Vagina (tissue), 2 donors: Measurements from ENCODE around the gene SPTBN4. TPM values are rescaled to one million over a fixed set of nuclear protein-coding genes. Genes with fewer than 3 reads are reported as not detected.

Experiments used
- DNase-seq, 2 donors: peaks; one replicate each; pipeline ENCODE4 v3.0.0-alpha.2; 2017; ENCODE audit errors: extremely low spot score in 2 of 2
- H3K27ac ChIP-seq: fragments of 200-600 bp; sonication (generic); one replicate; pipeline ENCODE4 v1.5.1; 2019
- H3K27me3 ChIP-seq: fragments of 200-600 bp; sonication (generic); one replicate; pipeline ENCODE4 v1.5.1; 2019
- H3K36me3 ChIP-seq, 2 donors: fragments of 200-600 bp; sonication (generic); one replicate each; pipeline ENCODE4 v1.5.1; 2017 to 2019
- H3K4me1 ChIP-seq: fragments of 200-600 bp; sonication (generic); one replicate; pipeline ENCODE4 v1.5.1; 2019
- H3K4me3 ChIP-seq, 2 donors: fragments of 200-600 bp; sonication (generic); 1 replicate in 1 of 2; 2 replicates in 1 of 2; pipeline ENCODE4 v1.5.1; 2016 to 2019
- H3K9me3 ChIP-seq: fragments of 200-600 bp; sonication (generic); one replicate; pipeline ENCODE4 v1.5.1; 2019
- CTCF ChIP-seq, 3 experiments: fragments of 450-650 bp in 2 of 3; fragments of 200-600 bp in 1 of 3; sonication (generic) in 1 of 3; IDR thresholded peaks; one replicate each; pipeline ENCODE4 v1.5.1; 2017 to 2019; ENCODE audit warnings: antibody characterized with exemption in 3 of 3, mild to moderate bottlenecking in 2 of 3, moderate library complexity in 2 of 3
- POLR2A ChIP-seq, 2 donors: fragments of 450-650 bp; IDR thresholded peaks; one replicate each; pipeline ENCODE4 v1.6.1; 2017; ENCODE audit warnings: antibody characterized with exemption in 2 of 2, mild to moderate bottlenecking in 2 of 2, moderate library complexity in 2 of 2
- POLR2AphosphoS5 ChIP-seq, 2 donors: sonication (generic); formaldehyde crosslinking; IDR thresholded peaks; one replicate each; pipeline ENCODE4 v1.9.0; 2017; ENCODE audit warnings: antibody characterized with exemption in 2 of 2, mild to moderate bottlenecking in 2 of 2, low read depth in 1 of 2; ENCODE audit not compliant: insufficient read depth in 1 of 2
- intact Hi-C: fragments of 100-400 bp; cut with DNase I; formaldehyde crosslinking; loops from one replicate; pipeline ENCODE4 v1.15.1; 2023
- total RNA-seq: library from RNA; depleted of rRNA; stranded (reverse); fragments of >200 nt; gene quantifications from one replicate; pipeline ENCODE4 v1.2.3, GENCODE V29; 2016

Gene SPTBN4
- total RNA-seq, 1 donor from 2014 or later = 1.7 TPM

- H3K36me3 ChIP-seq = no peaks in the 10 kb centered on the region
- H3K27ac ChIP-seq = no peak overlapping the region
- no peak overlapping the region for H3K4me3 ChIP-seq
- DNase-seq = no peak
- intact Hi-C loops = no loop called here
- no peaks in the 10 kb centered on the region for H3K27me3 ChIP-seq
- no peaks in the 10 kb centered on the region for H3K9me3 ChIP-seq
- TF ChIP-seq POLR2A (IDR thresholded peaks at IDR 0.05) (no peak), CTCF (IDR thresholded peaks at IDR 0.05) (no peak), POLR2AphosphoS5 (IDR thresholded peaks at IDR 0.05; ENCODE audit: insufficient read depth in 1 of 2, low read depth in 1 of 2) (no peak)
- H3K4me1 ChIP-seq = peaks cover 4% of the 10 kb centered on the region
Observed at GRCh38 chr19:40524655-40525054, 57.9 kb downstream of the SPTBN4 start.

GRCh38 chr19:40525234-40526051, 58.6 kb downstream of the SPTBN4 start:
- no peaks in the 10 kb centered on the region for H3K36me3 ChIP-seq
- no peak for DNase-seq
- no peak overlapping the region for H3K27ac ChIP-seq
- H3K27me3 ChIP-seq = no peaks in the 10 kb centered on the region
- peaks cover 8% of the 10 kb centered on the region for H3K4me1 ChIP-seq
- H3K9me3 ChIP-seq = no peaks in the 10 kb centered on the region
- TF ChIP-seq POLR2AphosphoS5 (IDR thresholded peaks at IDR 0.05; ENCODE audit: insufficient read depth in 1 of 2, low read depth in 1 of 2) = no peak
- TF ChIP-seq POLR2A (IDR thresholded peaks at IDR 0.05) = no peak
- no peak overlapping the region for H3K4me3 ChIP-seq
- intact Hi-C loops = no loop called here

GRCh38 chr19:40528078-40528477, 61.3 kb downstream of the SPTBN4 start:
- Histone ChIP-seq H3K27me3 (no peaks in the 10 kb centered on the region), H3K9me3 (no peaks in the 10 kb centered on the region), H3K36me3 (no peaks in the 10 kb centered on the region), H3K27ac (no peak overlapping the region), H3K4me1 (peaks cover 8% of the 10 kb centered on the region), H3K4me3 (no peak overlapping the region)
- no peak for TF ChIP-seq POLR2A (IDR thresholded peaks at IDR 0.05)
- no peak for TF ChIP-seq POLR2AphosphoS5 (IDR thresholded peaks at IDR 0.05; ENCODE audit: insufficient read depth in 1 of 2, low read depth in 1 of 2)
- TF ChIP-seq CTCF (IDR thresholded peaks at IDR 0.05) = no peak
- DNase-seq = no peak
- intact Hi-C loops = no loop called here

- Histone ChIP-seq H3K4me1 (peaks cover 8% of the 10 kb centered on the region), H3K9me3 (no peaks in the 10 kb centered on the region), H3K27ac (no peak overlapping the region), H3K4me3 (peak overlapping the region in 1 of 2 donors; percentile 63), H3K27me3 (no peaks in the 10 kb centered on the region), H3K36me3 (no peaks in the 10 kb centered on the region)
- intact Hi-C loops = no loop called here
- TF ChIP-seq POLR2AphosphoS5 (IDR thresholded peaks at IDR 0.05; ENCODE audit: insufficient read depth in 1 of 2, low read depth in 1 of 2) (no peak), POLR2A (IDR thresholded peaks at IDR 0.05) (no peak)
- no peak for DNase-seq
Observed at GRCh38 chr19:40528533-40529092, 61.8 kb downstream of the SPTBN4 start.

DNA sequence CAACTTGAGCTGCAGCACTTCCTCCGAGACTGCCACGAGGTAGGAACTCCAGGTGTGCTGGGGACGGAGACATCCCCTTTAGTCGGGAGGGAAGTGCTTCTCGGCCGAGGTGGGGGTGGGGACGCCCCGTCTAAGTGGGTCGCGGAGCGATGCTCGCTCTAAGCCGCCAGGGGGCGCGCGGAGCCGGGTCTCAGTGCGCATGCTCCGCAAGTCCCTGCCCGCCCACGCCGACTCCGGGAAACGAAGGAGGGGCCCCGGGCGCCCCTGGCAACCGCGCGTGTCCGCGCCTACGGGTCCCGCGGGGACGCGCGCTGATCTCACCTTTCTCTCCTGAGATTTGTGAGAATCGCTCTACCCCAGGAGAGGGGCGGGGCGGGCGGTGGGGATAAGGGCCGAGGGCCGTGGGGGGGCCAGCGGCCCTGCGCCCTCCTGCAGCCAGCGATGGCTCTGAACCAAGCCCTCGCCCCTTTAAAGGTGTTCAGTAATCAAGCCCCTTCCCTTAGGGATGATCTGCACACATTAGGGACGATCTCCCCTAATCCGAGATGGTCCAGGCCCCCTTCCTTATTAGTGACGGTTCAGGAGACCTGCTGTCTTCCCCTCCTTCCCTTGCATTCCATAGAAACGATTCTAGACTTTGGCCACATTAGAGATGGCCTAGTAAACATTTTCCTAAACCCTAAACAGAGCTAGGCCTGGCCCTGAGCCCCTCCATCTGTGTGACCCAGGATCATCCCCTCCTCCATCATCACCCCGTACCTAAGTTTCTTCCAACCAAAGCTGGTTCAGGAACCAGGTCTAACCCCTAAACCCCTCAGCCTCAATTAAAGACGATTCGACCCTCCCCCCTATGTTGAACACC, 62.5 kb downstream of the SPTBN4 start:
- H3K27ac ChIP-seq = peak overlapping the region; percentile 68
- TF ChIP-seq POLR2AphosphoS5 (IDR thresholded peaks at IDR 0.05; ENCODE audit: insufficient read depth in 1 of 2, low read depth in 1 of 2) (peak in 1 of 2 donors; percentile 67), POLR2A (IDR thresholded peaks at IDR 0.05) (peak in 1 of 2 donors; percentile 4), CTCF (IDR thresholded peaks at IDR 0.05) (peak; percentile 90 to 97 (median 95))
- no peaks in the 10 kb centered on the region for H3K36me3 ChIP-seq
- peak overlapping the region; percentile 48 to 63 for H3K4me3 ChIP-seq
- no peaks in the 10 kb centered on the region for H3K9me3 ChIP-seq
- intact Hi-C loops = no loop called here
- no peaks in the 10 kb centered on the region for H3K27me3 ChIP-seq
- H3K4me1 ChIP-seq = peaks cover 8% of the 10 kb centered on the region
- no peak for DNase-seq
